ENCODE results near the gene RHOA. TPM values are rescaled to one million over a fixed set of nuclear protein-coding genes. Genes with fewer than 3 reads are reported as not detected.
"Not testable (repeated sequence)": the region's sequence is repeated elsewhere in the genome, so short reads cannot be mapped to it uniquely, and the experiment has no call there.

The RHOA gene
- polyA plus RNA-seq, 1 experiment = 549 TPM

DNA sequence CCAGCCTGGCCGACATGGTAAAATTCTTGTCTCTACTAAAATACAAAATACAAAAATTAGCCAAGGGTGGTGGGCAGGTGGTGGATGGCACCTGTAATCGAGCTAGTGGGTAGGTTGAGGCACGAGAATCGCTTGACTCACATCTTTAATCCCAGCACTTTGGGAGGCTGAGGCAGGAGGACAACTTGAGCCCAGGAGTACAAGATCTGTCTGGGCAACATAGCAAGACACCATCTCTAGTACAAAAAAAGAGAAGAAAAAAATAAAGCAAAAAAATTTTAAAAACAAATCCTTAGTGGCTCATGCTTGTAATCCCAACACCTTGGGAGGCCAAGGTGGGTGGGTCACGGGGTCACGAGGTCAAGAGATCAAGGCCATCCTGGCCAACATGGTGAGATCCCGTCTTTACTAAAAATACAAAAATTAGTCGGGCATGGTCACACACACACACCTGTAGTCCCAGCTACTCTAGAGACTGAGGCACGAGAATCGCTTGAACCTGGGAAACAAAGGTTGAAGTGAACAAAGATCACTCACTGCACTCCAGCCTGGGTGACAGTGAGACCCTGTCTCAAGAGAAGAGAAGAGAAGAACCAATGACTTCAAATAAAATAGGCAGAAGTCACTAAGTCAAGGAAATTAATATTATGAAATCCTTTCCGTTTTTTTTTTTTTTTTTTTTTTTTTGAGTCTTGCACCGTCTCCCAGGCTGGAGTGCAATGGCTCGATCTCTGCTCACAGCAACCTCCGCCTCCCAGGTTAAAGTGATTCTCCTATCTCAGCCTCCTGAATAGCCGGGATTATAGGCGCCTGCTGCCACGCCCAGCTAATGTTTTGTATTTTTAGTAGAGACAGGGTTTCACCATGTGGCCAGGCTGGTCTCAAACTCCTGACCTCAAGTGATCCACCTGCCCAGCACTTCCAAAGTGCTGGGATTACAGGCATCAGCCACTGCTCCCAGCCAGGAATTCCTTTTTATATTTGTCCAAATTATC is 4.9 kb downstream of the RHOA start:
- no peak for DNase-seq (ENCODE audit: low read depth)
- no peak overlapping the region for H3K4me3 ChIP-seq (ENCODE audit: low read depth, low read length)
- ChIA-PET POLR2A (no interaction called here), CTCF (interaction anchor here (0.6 to 1.5 kb wide), 2 partner anchors 32 to 67 kb away, joined by 3 to 4 read pairs; partner anchors contain the start of gene USP4)
- TF ChIP-seq, protein P1, sequence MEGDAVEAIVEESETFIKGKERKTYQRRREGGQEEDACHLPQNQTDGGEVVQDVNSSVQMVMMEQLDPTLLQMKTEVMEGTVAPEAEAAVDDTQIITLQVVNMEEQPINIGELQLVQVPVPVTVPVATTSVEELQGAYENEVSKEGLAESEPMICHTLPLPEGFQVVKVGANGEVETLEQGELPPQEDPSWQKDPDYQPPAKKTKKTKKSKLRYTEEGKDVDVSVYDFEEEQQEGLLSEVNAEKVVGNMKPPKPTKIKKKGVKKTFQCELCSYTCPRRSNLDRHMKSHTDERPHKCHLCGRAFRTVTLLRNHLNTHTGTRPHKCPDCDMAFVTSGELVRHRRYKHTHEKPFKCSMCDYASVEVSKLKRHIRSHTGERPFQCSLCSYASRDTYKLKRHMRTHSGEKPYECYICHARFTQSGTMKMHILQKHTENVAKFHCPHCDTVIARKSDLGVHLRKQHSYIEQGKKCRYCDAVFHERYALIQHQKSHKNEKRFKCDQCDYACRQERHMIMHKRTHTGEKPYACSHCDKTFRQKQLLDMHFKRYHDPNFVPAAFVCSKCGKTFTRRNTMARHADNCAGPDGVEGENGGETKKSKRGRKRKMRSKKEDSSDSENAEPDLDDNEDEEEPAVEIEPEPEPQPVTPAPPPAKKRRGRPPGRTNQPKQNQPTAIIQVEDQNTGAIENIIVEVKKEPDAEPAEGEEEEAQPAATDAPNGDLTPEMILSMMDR (IDR thresholded peaks at IDR 0.05; ENCODE audit: insufficient read depth, low read depth, low read length) = no peak
- H3K36me3 ChIP-seq (ENCODE audit: control insufficient read depth, insufficient read depth, low read length) = no peaks in the 10 kb centered on the region
- no peaks in the 10 kb centered on the region for H3K27me3 ChIP-seq (ENCODE audit: control insufficient read depth, insufficient read depth, low read length)

DNA sequence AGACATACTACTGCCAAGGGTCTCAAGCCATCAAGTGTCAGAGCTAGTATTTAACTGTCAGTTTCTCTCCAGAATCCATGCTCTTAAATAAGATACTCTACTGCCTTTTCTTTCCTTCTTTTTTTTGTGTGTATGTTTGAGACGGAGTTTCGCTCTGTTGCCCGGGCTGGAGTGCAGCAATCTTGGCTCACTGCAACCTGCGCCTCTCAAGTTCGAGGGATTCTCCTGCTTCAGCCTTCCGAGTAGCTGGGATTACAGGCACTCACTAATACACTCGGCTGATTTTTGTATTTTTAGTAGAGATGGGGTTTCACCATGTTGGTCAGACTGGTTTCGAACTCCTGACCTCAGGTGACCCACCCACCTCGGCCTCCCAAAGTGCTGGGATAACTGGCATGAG is 6.2 kb downstream of the RHOA start:
- not testable (repeated sequence) for H3K36me3 ChIP-seq (ENCODE audit: control insufficient read depth, insufficient read depth, low read length); H3K27me3 ChIP-seq (ENCODE audit: control insufficient read depth, insufficient read depth, low read length); H3K4me3 ChIP-seq (ENCODE audit: low read depth, low read length); DNase-seq (ENCODE audit: low read depth)
- ChIA-PET CTCF (interaction anchor here (1.5 kb wide), 1 partner anchor 65 kb away, joined by 4 read pairs; the partner anchor contains the start of gene USP4), POLR2A (interaction anchor here (0.7 kb wide), 1 partner anchor 8 kb away, joined by 3 read pairs; no protein-coding TSS in a partner anchor)

DNA sequence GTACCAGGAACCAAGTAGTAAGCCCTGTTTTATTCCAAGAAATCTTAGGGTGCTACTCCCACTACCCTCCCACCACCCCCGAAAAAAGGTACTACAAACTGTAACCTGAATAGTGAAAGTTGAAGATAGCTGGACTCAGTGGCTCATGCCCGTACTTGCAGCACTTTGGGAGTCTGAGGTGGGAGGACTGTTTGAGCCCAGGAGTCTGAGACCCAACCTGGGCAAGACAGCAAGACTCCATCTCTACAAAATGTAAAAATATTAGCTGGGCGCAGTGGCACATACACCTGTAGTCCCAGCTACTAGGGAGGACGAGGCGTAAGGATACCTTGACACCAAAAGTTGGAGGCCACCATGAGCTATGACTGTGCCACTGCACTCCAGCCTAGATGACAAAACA is 7.9 kb downstream of the RHOA start:
- ChIA-PET CTCF (no interaction called here), POLR2A (no interaction called here)

DNA sequence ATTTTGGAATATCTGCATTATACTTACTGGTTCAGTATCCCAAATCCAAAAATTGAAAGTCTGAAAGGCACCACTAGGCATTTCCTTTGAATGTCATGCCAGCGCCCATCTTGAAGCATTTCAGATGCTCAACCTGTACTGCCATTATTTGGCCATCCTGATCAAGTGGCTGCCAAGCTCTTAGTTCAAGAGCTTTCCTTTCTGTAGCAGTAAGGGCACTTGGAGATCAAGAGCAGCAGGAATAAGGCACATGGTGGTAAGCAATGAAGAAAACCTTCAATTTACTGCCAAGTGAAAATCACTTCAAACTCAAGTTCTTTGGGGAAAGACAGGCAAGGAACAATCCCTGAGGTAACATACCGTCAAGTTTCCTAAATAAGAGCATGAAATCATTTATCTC is 10.0 kb downstream of the RHOA start:
- Histone ChIP-seq H3K36me3 (ENCODE audit: control insufficient read depth, insufficient read depth, low read length) (peaks cover 2% of the 10 kb centered on the region; the same call in 1 of the 2 replicates), H3K4me3 (ENCODE audit: low read depth, low read length) (no peak overlapping the region), H3K27me3 (ENCODE audit: control insufficient read depth, insufficient read depth, low read length) (no peaks in the 10 kb centered on the region)
- ChIA-PET CTCF (no interaction called here), POLR2A (no interaction called here)
- no peak for DNase-seq (ENCODE audit: low read depth)
- TF ChIP-seq, protein P1 (IDR thresholded peaks at IDR 0.05; ENCODE audit: insufficient read depth, low read depth, low read length) = no peak

More for the DNA sequence above, 7.9 kb downstream of the RHOA start:
- H3K36me3 ChIP-seq (ENCODE audit: control insufficient read depth, insufficient read depth, low read length) = no peaks in the 10 kb centered on the region
- H3K27me3 ChIP-seq (ENCODE audit: control insufficient read depth, insufficient read depth, low read length) = no peaks in the 10 kb centered on the region
- DNase-seq (ENCODE audit: low read depth) = no peak
- H3K4me3 ChIP-seq (ENCODE audit: low read depth, low read length) = no peak overlapping the region
- TF ChIP-seq, protein P1 (IDR thresholded peaks at IDR 0.05; ENCODE audit: insufficient read depth, low read depth, low read length) = no peak

DNA sequence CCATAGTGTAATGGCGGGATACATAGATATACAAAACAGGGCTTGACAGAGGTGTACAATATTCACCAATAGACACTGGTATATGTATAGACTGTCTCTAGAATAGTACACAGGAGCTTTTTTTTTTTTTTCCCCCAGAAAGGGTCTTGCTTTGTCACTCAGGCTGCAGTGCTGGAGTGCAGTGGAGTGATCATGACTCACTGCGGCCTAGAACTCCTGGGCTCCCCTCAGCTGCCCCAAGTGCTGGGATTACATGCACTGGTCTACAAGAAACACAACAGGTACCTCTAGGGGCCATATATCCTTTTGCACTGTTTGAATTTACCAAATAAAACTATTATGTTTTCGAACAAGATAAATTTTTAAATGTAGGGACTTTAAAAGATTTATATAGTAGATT is 12.3 kb downstream of the RHOA start:
- Histone ChIP-seq H3K4me3 (ENCODE audit: low read depth, low read length) (no peak overlapping the region), H3K27me3 (ENCODE audit: control insufficient read depth, insufficient read depth, low read length) (no peaks in the 10 kb centered on the region), H3K36me3 (ENCODE audit: control insufficient read depth, insufficient read depth, low read length) (peaks cover 7% of the 10 kb centered on the region)
- CTCF ChIA-PET = no interaction called here
- POLR2A ChIA-PET = no interaction called here
- DNase-seq (ENCODE audit: low read depth) = no peak
- TF ChIP-seq, protein P1 (IDR thresholded peaks at IDR 0.05; ENCODE audit: insufficient read depth, low read depth, low read length) = no peak
